C1 segment of cervical spinal cord (tissue), 14 donors: ENCODE measurements around the gene CANX.

ENCODE experiments used
- DNase-seq, 14 donors: peaks; one replicate each; lab custom pipeline; 2025; lab: John Stamatoyannopoulos, UW

The CANX gene

DNA sequence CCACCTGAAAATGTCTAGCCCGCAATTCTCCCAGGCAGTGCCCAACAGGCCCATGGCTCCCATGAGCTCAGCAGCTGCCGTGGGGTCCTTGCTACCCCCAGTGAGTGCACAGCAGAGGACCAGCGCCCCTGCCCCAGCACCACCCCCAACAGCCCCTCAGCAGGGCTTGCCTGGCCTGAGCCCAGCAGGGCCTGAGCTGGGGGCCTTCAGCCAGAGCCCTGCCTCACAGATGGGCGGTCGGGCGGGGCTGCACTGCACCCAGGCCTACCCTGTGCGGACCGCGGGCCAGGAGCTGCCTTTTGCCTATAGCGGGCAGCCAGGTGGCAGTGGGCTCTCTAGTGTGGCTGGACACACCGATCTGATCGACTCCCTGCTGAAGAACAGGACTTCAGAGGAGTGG, 75.7 kb downstream of the CANX start:
- DNase-seq: no peak

DNA sequence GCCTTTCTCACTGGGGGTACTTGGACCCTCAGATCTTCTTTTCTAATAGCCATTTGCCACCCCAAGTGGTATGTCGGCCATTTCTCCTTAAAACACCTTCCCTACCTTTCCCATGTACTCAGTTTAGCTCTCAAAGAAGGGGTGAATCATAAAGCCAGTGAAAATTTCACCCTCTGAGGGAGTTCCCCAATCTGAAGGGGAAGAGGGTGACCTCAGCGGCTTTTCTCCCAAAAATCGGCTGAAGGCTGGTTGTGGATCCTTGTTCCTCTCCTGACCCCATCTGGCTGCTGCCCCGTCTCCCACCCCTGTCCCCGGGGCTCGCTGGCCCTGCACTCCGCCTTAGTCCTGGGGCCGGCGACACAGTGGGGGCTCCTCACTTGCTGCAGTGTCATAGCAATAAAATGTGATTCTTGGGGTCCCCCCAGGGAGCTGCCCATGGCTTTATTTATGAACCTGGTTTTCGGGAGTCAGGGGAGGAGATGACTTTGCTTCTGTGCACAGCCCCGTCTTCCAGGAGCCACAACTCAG, 77.7 kb downstream of the CANX start:
- DNase-seq: no peak

DNA sequence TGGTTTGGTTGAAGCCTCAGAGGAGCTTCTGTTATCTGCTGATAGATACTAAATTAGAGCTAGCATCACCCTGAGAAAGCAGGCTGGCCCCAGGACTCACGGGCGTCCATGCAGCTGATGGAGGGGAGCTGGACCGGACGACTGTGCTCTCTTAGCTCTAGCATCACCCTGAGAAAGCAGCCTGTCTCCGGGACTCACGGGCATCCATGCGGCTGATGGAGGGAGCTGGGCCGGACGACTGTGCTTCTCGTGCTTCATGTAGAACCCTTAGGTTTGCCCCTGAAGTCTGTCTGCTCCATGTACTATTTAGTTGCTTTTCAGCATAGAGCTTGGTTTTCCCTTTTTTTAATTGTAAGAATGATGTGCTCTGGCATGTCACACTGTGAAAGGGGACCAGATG, 78.7 kb downstream of the CANX start:
- DNase-seq: no peak

DNA sequence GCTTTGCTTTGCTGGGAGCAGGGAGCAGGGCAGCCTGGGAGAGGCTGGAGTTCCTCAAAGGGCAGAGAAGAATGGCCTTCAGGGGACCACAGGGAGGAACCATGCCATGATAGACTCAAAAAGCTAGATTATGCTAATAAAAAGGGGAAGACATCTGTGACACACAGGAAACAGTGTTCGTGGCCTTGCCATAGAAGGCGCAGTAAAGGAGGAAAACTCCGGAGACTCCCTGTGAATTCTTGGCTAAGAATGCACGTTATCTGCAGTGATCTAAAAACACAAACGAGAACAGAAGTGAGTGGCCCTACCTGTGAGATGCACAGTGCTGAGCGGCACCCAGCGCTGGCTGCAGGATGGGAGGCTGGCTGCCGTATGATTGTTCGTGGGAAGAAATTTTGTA, 79.1 kb downstream of the CANX start:
- DNase-seq: no peak

DNA sequence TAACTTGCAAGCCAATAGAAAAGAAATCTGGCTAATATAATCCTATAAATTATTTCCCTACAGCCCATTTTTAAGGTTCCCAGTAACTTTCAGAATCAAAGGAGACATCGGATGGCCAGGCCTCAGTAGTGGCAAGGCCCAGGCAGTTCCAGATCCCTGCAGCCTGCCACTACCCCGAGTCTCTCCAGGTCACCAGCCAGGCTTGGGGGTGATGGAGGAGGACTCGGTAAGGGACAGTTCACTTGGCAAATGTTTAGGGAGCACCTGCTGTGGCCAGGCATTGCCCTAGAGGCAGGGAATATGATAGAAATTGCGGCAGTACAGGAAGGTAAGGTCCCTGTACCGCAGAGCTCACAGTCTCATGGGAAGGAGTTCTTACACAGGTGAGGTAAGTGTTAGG, 79.8 kb downstream of the CANX start:
- no peak for DNase-seq

DNA sequence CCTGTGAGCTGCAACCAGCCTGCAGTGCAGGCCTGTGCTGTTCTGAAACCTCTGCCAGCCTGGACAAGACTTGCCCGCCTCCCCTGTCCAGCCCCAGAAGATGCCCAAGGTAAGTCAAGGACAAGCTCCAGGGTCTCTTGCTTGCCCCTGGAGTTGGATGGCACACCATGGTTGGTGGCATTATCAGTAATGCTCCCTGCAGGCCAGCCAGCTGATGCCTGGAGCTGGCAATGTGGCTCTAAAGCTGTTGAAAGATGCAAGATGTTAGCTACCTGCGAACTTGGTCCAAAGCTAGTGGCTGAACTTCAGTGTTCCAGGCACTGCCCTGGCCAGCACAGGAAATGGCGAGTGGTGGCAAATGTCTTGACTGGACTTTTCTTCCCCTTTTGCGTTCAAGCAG, 81.1 kb downstream of the CANX start:
- DNase-seq: no peak

DNA sequence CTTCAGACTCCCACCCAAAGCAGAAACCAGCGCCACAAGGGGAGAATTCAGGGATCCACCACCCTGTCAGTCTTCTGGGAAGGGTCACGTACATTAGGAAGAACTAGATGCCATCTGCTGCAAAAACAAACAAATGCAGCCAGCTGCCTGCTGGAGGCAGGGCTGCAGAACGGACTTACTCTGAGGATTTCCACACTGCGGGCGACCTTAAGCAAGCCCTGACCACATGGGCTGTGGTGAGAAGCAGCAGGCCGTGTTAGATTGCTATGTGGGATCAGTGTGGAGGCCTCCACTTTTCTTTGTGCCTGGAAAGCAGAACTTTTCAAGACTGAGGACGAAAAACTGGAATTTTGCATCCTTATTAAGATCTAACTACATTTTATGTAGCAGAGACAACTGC, 81.6 kb downstream of the CANX start:
- no peak for DNase-seq
